HEK293T (cell line): Measurements from ENCODE around the gene CC2D1B.
"Not testable (repeated sequence)": the region's sequence is repeated elsewhere in the genome, so short reads cannot be mapped to it uniquely, and the experiment has no call there.

Experiments used
- CTCF ChIA-PET: fragments of 350-600 bp; formaldehyde crosslinking; extraction: SDS; loops from one replicate; lab custom pipeline; 2021; ENCODE audit warnings: antibody characterized with exemption, inconsistent platforms; lab: Yijun Ruan, JAX
- POLR2A ChIA-PET: fragments of 350-600 bp; formaldehyde crosslinking; extraction: SDS; loops from one replicate; lab custom pipeline; 2020; ENCODE audit warnings: antibody characterized with exemption, inconsistent platforms; lab: Yijun Ruan, JAX
- DNase-seq: peaks from one replicate; pipeline ENCODE4 v3.0.0; 2012; ENCODE audit warnings: mixed read lengths; ENCODE audit errors: extremely low spot score
- ARNT ChIP-seq: fragments of 450-650 bp; IDR thresholded peaks from 2 replicates; pipeline ENCODE4 v1.6.1; 2017; ENCODE audit warnings: mild to moderate bottlenecking
- BHLHE40 ChIP-seq: fragments of 450-650 bp; IDR thresholded peaks from 2 replicates; pipeline ENCODE4 v1.6.1; 2016; ENCODE audit warnings: mild to moderate bottlenecking, moderate library complexity, borderline replicate concordance
- CTBP1 ChIP-seq: fragments of 450-650 bp; IDR thresholded peaks from 2 replicates; pipeline ENCODE4 v1.6.1; 2016; ENCODE audit warnings: borderline replicate concordance
- ELF4 ChIP-seq: fragments of 450-650 bp; IDR thresholded peaks from 2 replicates; pipeline ENCODE4 v1.6.1; 2017; ENCODE audit warnings: antibody characterized with exemption
- FOXA1 ChIP-seq: fragments of 450-650 bp; IDR thresholded peaks from 2 replicates; pipeline ENCODE4 v1.6.1; 2016; ENCODE audit warnings: mild to moderate bottlenecking
- FOXK2 ChIP-seq: fragments of 450-650 bp; IDR thresholded peaks from 2 replicates; pipeline ENCODE4 v1.6.1; 2016; ENCODE audit warnings: mild to moderate bottlenecking
- FOXM1 ChIP-seq: fragments of 450-650 bp; IDR thresholded peaks from 2 replicates; pipeline ENCODE4 v1.6.1; 2017; ENCODE audit warnings: mild to moderate bottlenecking, borderline replicate concordance
- HDGF ChIP-seq: fragments of 450-650 bp; IDR thresholded peaks from 2 replicates; pipeline ENCODE4 v1.6.1; 2017; ENCODE audit warnings: antibody characterized with exemption, borderline replicate concordance
- L3MBTL2 ChIP-seq: fragments of 450-650 bp; conservative IDR thresholded peaks from 2 replicates; pipeline ENCODE4 v1.6.1; 2016; ENCODE audit warnings: mild to moderate bottlenecking
- LEF1 ChIP-seq: fragments of 450-650 bp; IDR thresholded peaks from 2 replicates; pipeline ENCODE4 v1.6.1; 2017; ENCODE audit warnings: mild to moderate bottlenecking, borderline replicate concordance
- NFRKB ChIP-seq: fragments of 450-650 bp; IDR thresholded peaks from 2 replicates; pipeline ENCODE4 v1.6.1; 2016; ENCODE audit warnings: mild to moderate bottlenecking, moderate library complexity
- SP1 ChIP-seq: fragments of 450-650 bp; IDR thresholded peaks from 2 replicates; pipeline ENCODE4 v1.6.1; 2017
- SUZ12 ChIP-seq: fragments of 450-650 bp; IDR thresholded peaks from 2 replicates; pipeline ENCODE4 v1.6.1; 2016; ENCODE audit warnings: mild to moderate bottlenecking
- TARDBP ChIP-seq: fragments of 450-650 bp; IDR thresholded peaks from 2 replicates; pipeline ENCODE4 v1.6.1; 2016
- ZNF384 ChIP-seq: fragments of 450-650 bp; IDR thresholded peaks from 2 replicates; pipeline ENCODE4 v1.6.1; 2016
- TF ChIP-seq, protein P1 (sequence below): fragments of 450-650 bp; IDR thresholded peaks from 2 replicates; pipeline ENCODE4 v1.6.1; 2016

Gene CC2D1B

DNA sequence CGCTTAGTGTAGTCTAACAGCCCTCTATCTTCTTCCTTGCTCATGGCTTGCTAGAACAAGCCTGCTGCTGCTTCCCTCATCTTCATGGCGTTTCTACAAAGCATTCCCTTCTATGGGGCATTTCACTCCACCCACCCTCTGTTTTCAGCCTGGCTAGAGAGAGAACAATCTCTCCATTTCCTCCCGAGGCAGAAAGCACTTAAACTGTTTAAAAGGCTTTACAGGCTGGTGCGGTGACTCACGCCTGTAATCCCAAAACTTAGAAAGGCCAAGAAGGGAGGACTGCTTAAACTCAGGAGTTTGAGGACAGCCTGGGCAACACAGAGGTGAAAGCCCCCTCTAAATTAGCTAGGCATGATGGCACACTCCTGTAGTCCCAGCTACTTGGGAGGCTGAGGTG lies 20.5 kb upstream of the CC2D1B start:
- no peak for DNase-seq
- TF ChIP-seq SUZ12 (no peak), ELF4 (no peak), HDGF (no peak), L3MBTL2 (no peak), LEF1 (no peak), BHLHE40 (no peak), NFRKB (no peak), FOXA1 (no peak), ZNF384 (no peak), FOXK2 (no peak), TARDBP (no peak), ARNT (no peak), CTBP1 (no peak)
- TF ChIP-seq, protein P1, sequence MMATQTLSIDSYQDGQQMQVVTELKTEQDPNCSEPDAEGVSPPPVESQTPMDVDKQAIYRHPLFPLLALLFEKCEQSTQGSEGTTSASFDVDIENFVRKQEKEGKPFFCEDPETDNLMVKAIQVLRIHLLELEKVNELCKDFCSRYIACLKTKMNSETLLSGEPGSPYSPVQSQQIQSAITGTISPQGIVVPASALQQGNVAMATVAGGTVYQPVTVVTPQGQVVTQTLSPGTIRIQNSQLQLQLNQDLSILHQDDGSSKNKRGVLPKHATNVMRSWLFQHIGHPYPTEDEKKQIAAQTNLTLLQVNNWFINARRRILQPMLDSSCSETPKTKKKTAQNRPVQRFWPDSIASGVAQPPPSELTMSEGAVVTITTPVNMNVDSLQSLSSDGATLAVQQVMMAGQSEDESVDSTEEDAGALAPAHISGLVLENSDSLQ = no peak
- CTCF ChIA-PET = no interaction called here
- POLR2A ChIA-PET = no interaction called here

DNA sequence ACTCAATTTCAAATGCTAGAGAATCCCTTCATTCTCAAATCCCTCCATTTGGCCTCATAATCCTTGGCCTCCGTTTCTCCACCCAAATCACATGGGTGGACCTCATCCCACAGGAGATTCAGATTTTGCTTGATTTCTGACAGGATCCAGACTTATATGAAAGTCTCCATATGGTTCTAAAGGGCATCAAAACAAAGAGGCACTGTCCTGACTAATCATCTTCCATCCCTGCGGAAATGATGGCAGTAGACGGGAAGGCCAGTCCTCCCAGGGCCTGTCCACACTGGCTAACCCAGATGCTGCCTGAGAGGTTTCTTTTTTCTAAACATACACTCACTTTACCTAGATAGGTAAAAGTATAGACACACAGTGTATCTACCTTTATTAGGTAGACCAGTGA lies 19.4 kb upstream of the CC2D1B start:
- ChIA-PET CTCF (no interaction called here), POLR2A (no interaction called here)
- no peak for DNase-seq
- TF ChIP-seq FOXA1 = no peak
- TF ChIP-seq TARDBP = no peak
- TF ChIP-seq BHLHE40 = no peak
- no peak for TF ChIP-seq FOXK2
- TF ChIP-seq CTBP1 = no peak
- no peak for TF ChIP-seq HDGF
- TF ChIP-seq ARNT = no peak
- no peak for TF ChIP-seq SUZ12
- no peak for TF ChIP-seq LEF1
- TF ChIP-seq ZNF384 = no peak
- TF ChIP-seq L3MBTL2 = no peak
- TF ChIP-seq, protein P1 = no peak

DNA sequence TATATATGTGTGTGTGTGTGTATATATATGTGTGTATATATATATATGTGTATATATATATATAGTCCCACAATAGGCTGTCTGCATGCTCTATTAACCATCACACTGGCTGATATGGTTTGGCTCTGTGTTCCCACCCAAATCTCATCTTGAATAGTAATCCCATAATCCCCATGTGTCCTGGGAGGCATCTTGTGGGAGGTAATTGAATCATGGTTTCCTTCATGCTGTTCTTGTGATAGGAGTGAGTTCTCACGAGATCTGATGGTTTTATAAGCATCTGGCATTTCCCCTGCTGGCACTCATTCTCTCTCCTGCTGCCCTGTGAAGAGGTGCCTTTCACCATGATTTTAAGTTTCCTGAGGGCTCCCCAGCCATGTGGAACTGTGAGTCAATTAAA lies 3.8 kb upstream of the CC2D1B start:
- DNase-seq, CTCF ChIA-PET: not testable (repeated sequence)
- POLR2A ChIA-PET = interaction anchor here (1.8 kb wide), 1 partner anchor 34 kb away, joined by 8 read pairs; the partner anchor contains the start of genes ORC1 and PRPF38A

DNA sequence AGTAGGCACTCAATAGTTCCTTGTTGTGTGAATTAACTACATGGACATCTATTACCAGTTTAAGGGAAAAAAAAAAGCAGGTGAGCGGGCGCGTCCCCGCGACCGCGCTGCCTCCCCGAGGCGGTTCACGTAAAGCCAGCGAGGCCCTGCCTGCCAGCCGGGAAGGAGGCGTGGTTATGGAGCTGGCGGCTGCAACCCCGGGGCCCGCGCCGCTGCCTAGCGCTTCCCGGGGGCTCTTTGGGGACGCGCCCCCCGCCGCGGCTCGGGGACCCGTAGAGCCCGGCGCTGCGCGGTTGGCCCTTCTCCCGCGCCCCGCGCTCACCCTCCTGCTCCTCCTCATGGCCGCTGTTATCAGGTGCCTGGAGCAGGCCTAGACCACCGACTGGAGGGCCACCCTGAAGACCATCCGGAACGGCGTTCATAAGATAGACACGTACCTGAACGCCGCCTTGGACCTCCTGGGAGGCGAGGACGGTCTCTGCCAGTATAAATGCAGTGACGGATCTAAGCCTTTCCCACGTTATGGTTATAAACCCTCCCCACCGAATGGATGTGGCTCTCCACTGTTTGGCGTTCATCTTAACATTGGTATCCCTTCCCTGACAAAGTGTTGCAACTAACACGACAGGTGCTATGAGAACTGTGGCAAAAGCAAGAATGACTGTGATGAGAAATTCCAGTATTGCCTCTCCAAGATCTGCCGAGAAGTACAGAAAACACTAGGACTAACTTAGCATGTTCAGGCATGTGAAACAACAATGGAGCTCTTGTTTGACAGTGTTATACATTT lies 2.6 kb upstream of the CC2D1B start:
- no peak for TF ChIP-seq FOXA1
- TF ChIP-seq SP1 = no peak
- no peak for TF ChIP-seq ELF4
- no peak for TF ChIP-seq ZNF384
- TF ChIP-seq, protein P1 = no peak
- no peak for TF ChIP-seq NFRKB
- no peak for TF ChIP-seq FOXK2
- TF ChIP-seq FOXM1 = no peak
- TF ChIP-seq TARDBP = no peak
- no peak for TF ChIP-seq BHLHE40
- CTCF ChIA-PET = interaction anchor here (0.6 kb wide), 2 partner anchors 229 to 489 kb away, joined by 3 read pairs; no protein-coding TSS in a partner anchor
- POLR2A ChIA-PET = interaction anchor here (1.8 kb wide), 1 partner anchor 36 kb away, joined by 8 read pairs; the partner anchor contains the start of genes ORC1 and PRPF38A
- peak; percentile 65 for DNase-seq

DNA sequence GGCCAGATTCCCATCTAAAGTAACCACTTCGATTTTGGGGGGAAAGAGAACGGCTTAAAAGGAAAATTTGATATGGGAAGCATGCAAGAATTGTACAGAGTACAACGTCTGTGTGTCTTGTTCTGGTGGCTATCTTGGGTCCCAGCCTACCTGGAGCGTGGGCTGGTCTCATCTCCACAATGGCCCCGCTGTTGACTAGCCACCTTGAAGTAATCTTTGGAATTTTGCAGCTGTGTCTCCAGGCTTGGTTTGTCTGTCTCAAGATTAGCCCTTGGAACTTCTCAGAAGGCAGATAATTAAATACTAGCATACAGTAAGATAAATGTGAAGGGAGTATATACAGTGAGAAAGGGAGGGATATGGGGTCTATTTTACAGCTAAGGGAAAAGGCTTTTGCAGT lies 1.3 kb upstream of the CC2D1B start:
- TF ChIP-seq FOXA1 (no peak), FOXK2 (no peak), FOXM1 (no peak), L3MBTL2 (no peak), BHLHE40 (no peak), NFRKB (no peak), ARNT (no peak), ELF4 (no peak), SP1 (no peak)
- ChIA-PET CTCF (interaction anchor here (0.6 kb wide), 1 partner anchor 36 kb away, joined by 6 read pairs; no protein-coding TSS in a partner anchor), POLR2A (interaction anchor here (1.5 to 2.9 kb wide), 2 partner anchors 37 to 312 kb away, joined by 7 to 18 read pairs; partner anchors contain the start of genes ORC1, PRPF38A and TXNDC12)
- no peak for DNase-seq

DNA sequence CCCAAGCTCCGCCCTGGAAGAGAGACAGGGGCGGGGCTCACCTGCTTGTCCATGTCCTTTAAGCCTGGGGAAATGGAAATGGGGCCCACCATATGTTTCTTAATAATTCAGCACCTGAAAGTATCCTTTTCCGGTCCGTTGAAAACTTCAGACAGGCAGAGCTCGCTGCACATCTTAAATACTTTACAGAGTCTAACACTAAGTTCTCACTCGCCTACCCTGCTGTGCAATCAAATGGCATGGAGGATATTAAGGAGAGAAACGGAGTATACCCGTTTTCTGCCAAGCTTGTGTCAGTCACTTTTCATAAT lies 467 bp upstream of the CC2D1B start:
- no peak for TF ChIP-seq NFRKB
- no peak for TF ChIP-seq HDGF
- no peak for TF ChIP-seq BHLHE40
- TF ChIP-seq, protein P1 = peak; percentile 19
- DNase-seq = no peak
- CTCF ChIA-PET = interaction anchor here (0.6 kb wide), 1 partner anchor 254 kb away, joined by 3 read pairs; no protein-coding TSS in a partner anchor
- POLR2A ChIA-PET = interaction anchor here (0.9 to 2.9 kb wide), 4 partner anchors 16 to 311 kb away, joined by 3 to 18 read pairs (median 6); partner anchors contain the start of genes ORC1, PRPF38A and TXNDC12
